GM23338 (cell line): ENCODE measurements around the gene GRIK4. TPM values are rescaled to one million over a fixed set of nuclear protein-coding genes. Genes with fewer than 3 reads are reported as not detected.

ENCODE experiments used
- ATAC-seq: fragments of 200-7000 bp; cut with Tn5 transposase; 3 replicates; pipeline ENCODE4 v1.9.1; 2020
- DNase-seq: peaks from one replicate; pipeline ENCODE4 v3.0.0-alpha.2; 2015; ENCODE audit warnings: low spot score
- H2AFZ ChIP-seq: fragments of 200-600 bp; sonication (generic); 2 replicates; pipeline ENCODE4 v1.8.0; 2016; ENCODE audit warnings: antibody characterized with exemption, mild to moderate bottlenecking, moderate library complexity
- H3F3A ChIP-seq: fragments of 200-600 bp; sonication (generic); replicated peaks from 2 replicates; pipeline ENCODE4 v1.8.0; 2017; ENCODE audit warnings: antibody characterized with exemption, mixed run types, low read depth
- H3K27ac ChIP-seq: fragments of 200-600 bp; sonication (generic); 2 replicates; pipeline ENCODE4 v1.6.1; 2016; ENCODE audit warnings: low read depth
- H3K27me3 ChIP-seq: fragments of 200-600 bp; sonication (generic); 2 replicates; pipeline ENCODE4 v1.8.0; 2016; ENCODE audit warnings: mild to moderate bottlenecking, mixed run types, moderate library complexity; ENCODE audit not compliant: insufficient read depth
- H3K36me3 ChIP-seq: fragments of 200-600 bp; sonication (generic); 2 replicates; pipeline ENCODE4 v1.8.0; 2016; ENCODE audit warnings: mild to moderate bottlenecking; ENCODE audit not compliant: insufficient read depth
- H3K4me1 ChIP-seq: fragments of 200-600 bp; sonication (generic); 2 replicates; pipeline ENCODE4 v1.8.0; 2016; ENCODE audit warnings: mild to moderate bottlenecking, moderate library complexity; ENCODE audit not compliant: insufficient read depth
- H3K4me2 ChIP-seq: fragments of 200-600 bp; sonication (generic); 2 replicates; pipeline ENCODE4 v1.7.1; 2017; ENCODE audit warnings: mixed run types
- H3K4me3 ChIP-seq: fragments of 200-600 bp; sonication (generic); 2 replicates; pipeline ENCODE4 v1.6.1; 2016; ENCODE audit warnings: mixed run types
- H3K79me2 ChIP-seq: fragments of 200-600 bp; sonication (generic); replicated peaks from 2 replicates; pipeline ENCODE4 v1.8.0; 2017; ENCODE audit warnings: mild to moderate bottlenecking; ENCODE audit not compliant: insufficient read depth
- H3K9me2 ChIP-seq: fragments of 200-600 bp; sonication (generic); 2 replicates; pipeline ENCODE4 v1.8.0; 2017; ENCODE audit not compliant: insufficient read depth
- H4K20me1 ChIP-seq: fragments of 200-600 bp; sonication (generic); replicated peaks from 2 replicates; pipeline ENCODE4 v1.8.0; 2017; ENCODE audit warnings: mild to moderate bottlenecking; ENCODE audit not compliant: insufficient read depth
- H3K27ac Mint-ChIP-seq: 2 replicates; pipeline ENCODE4 v1.8.0; 2020; ENCODE audit warnings: inconsistent platforms, mild to moderate bottlenecking, moderate library complexity, mixed read lengths
- H3K27me3 Mint-ChIP-seq: 3 replicates; pipeline ENCODE4 v1.8.0; 2022; ENCODE audit warnings: low read depth, mild to moderate bottlenecking, moderate library complexity, mixed read lengths, inconsistent platforms; ENCODE audit not compliant: insufficient read depth, poor library complexity
- H3K36me3 Mint-ChIP-seq: 3 replicates; pipeline ENCODE4 v1.8.0; 2021; ENCODE audit warnings: low read depth, mild to moderate bottlenecking, inconsistent platforms, moderate library complexity, mixed read lengths
- H3K4me1 Mint-ChIP-seq: 3 replicates; pipeline ENCODE4 v1.8.0; 2020; ENCODE audit warnings: mild to moderate bottlenecking, inconsistent platforms, mixed read lengths
- H3K4me3 Mint-ChIP-seq: 3 replicates; pipeline ENCODE4 v1.8.0; 2021; ENCODE audit warnings: moderate library complexity, mild to moderate bottlenecking, inconsistent platforms, mixed read lengths
- H3K9me3 Mint-ChIP-seq: 3 replicates; pipeline ENCODE4 v1.8.0; 2020; ENCODE audit warnings: moderate library complexity, mild to moderate bottlenecking, inconsistent platforms, mixed read lengths
- EZH2 ChIP-seq: fragments of 200-600 bp; sonication (generic); IDR thresholded peaks from one replicate; pipeline ENCODE4 v1.8.0; 2017; ENCODE audit warnings: antibody characterized with exemption, mild to moderate bottlenecking, low read depth; ENCODE audit not compliant: unreplicated experiment
- ZNF462 ChIP-seq: fragments of 250-450 bp; sonication (Bioruptor Pico); IDR thresholded peaks from 2 replicates; pipeline ENCODE4 v1.5.0; 2020; ENCODE audit warnings: mild to moderate bottlenecking, moderate library complexity
- polyA plus RNA-seq: library from polyadenylated mRNA; unstranded; fragments of >200 nt; fragmentation: Nextera tagmentation; extraction: Ambion mirVana; gene quantifications from 2 replicates; pipeline ENCODE4 v1.2.1, GENCODE V29; 2016
- total RNA-seq: library from RNA; depleted of rRNA; stranded (reverse); fragments of >200 nt; shearing (Covaris generic); gene quantifications from 2 replicates; pipeline ENCODE4 v1.2.3, GENCODE V29; 2014

GRIK4 gene
- total and polyA plus RNA-seq, 2 experiments from 2014 or later: 0.63 to 2.2 TPM

- TF ChIP-seq EZH2: no peak
- Mint-ChIP-seq H3K27ac (no peak overlapping the region), H3K4me1 (peaks cover 45% of the 10 kb centered on the region), H3K9me3 (no peaks in the 10 kb centered on the region), H3K4me3 (no peak overlapping the region), H3K36me3 (no peaks in the 10 kb centered on the region), H3K27me3 (peaks cover 30% of the 10 kb centered on the region)
- H3K79me2 ChIP-seq: no peaks in the 10 kb centered on the region
- H3K4me2 ChIP-seq: no peak overlapping the region; the same call in 1 of the 2 replicates
- no peak overlapping the region for H2AFZ ChIP-seq
- H3F3A ChIP-seq: peaks cover 12% of the 10 kb centered on the region
- peaks cover 44% of the 10 kb centered on the region for H3K27me3 ChIP-seq
- no peaks in the 10 kb centered on the region for H3K36me3 ChIP-seq
- H3K4me1 ChIP-seq: peaks cover 43% of the 10 kb centered on the region
- ATAC-seq (no peak), DNase-seq (no peak)
- no peak overlapping the region for H3K27ac ChIP-seq
- H3K4me3 ChIP-seq: no peak overlapping the region
- no peaks in the 10 kb centered on the region for H4K20me1 ChIP-seq
- no peaks in the 10 kb centered on the region for H3K9me2 ChIP-seq
These were observed 54.6 kb downstream of the GRIK4 start for GRCh38 chr11:120566176-120566575.

- TF ChIP-seq ZNF462 (CRISPR knock-in tag): no peak
- H3K4me3 Mint-ChIP-seq: no peak overlapping the region
- Histone ChIP-seq H3K4me3 (no peak overlapping the region), H4K20me1 (no peaks in the 10 kb centered on the region), H3K27ac (no peak overlapping the region), H3K36me3 (no peaks in the 10 kb centered on the region), H3K27me3 (peaks cover 23% of the 10 kb centered on the region), H3K9me2 (peaks cover 3% of the 10 kb centered on the region; the same call in 1 of the 2 replicates), H3K4me1 (peaks cover 35% of the 10 kb centered on the region), H3K79me2 (no peaks in the 10 kb centered on the region), H3K4me2 (no peak overlapping the region), H3F3A (peaks cover 6% of the 10 kb centered on the region), H2AFZ (no peak overlapping the region)
- H3K27me3 Mint-ChIP-seq: peaks cover 11% of the 10 kb centered on the region
- peaks cover 4% of the 10 kb centered on the region; the same call in 1 of the 3 replicates for H3K36me3 Mint-ChIP-seq
- H3K9me3 Mint-ChIP-seq: no peaks in the 10 kb centered on the region
- H3K27ac Mint-ChIP-seq: no peak overlapping the region
- peaks cover 36% of the 10 kb centered on the region for H3K4me1 Mint-ChIP-seq
- DNase-seq (no peak), ATAC-seq (no peak)
These were observed 57.2 kb downstream of the GRIK4 start for GRCh38 chr11:120568572-120569307.
